Measurements from ENCODE around the gene BLM. TPM values are rescaled to one million over a fixed set of nuclear protein-coding genes. Genes with fewer than 3 reads are reported as not detected.
"Not testable (repeated sequence)": the region's sequence is repeated elsewhere in the genome, so short reads cannot be mapped to it uniquely, and the experiment has no call there.

Gene BLM
- total RNA-seq, 1 experiment from 2014 or later = 15.6 TPM

- ChIA-PET CTCF (no interaction called here), POLR2A (interaction anchor here (0.5 to 0.6 kb wide), 2 partner anchors 9 to 1677 kb away, joined by 3 to 5 read pairs; no protein-coding TSS in a partner anchor)
- Mint-ChIP-seq H3K27ac (ENCODE audit: unreplicated experiment) (no peak overlapping the region), H3K4me1 (ENCODE audit: low read depth, unreplicated experiment) (no peaks in the 10 kb centered on the region), H3K36me3 (ENCODE audit: insufficient read depth, unreplicated experiment) (peaks cover 4% of the 10 kb centered on the region), H3K9me3 (ENCODE audit: unreplicated experiment) (no peaks in the 10 kb centered on the region), H3K27me3 (ENCODE audit: insufficient read depth, unreplicated experiment) (no peaks in the 10 kb centered on the region), H3K4me3 (ENCODE audit: unreplicated experiment) (no peak overlapping the region)
- Histone ChIP-seq H3K4me1 (no peaks in the 10 kb centered on the region; the same call in 1 of the 2 replicates), H3K36me3 (ENCODE audit: control insufficient read depth, insufficient read depth, low read length) (no peaks in the 10 kb centered on the region), H3K9me3 (no peaks in the 10 kb centered on the region), H3K27me3 (replicated peaks; ENCODE audit: control insufficient read depth, insufficient read depth, low read length) (no peaks in the 10 kb centered on the region), H3K4me3 (ENCODE audit: low read depth, low read length) (no peak overlapping the region)
- no peak for DNase-seq
- no TSS peak for BruUV-seq (replicated peaks)
- intact Hi-C loops (cut with micrococcal nuclease; ENCODE audit: unreplicated experiment) = no loop called here
- no peak for TF ChIP-seq CTCF (IDR thresholded peaks at IDR 0.05; ENCODE audit: insufficient read depth in 1 of 2, low read depth in 1 of 2, low read length in 1 of 2, severe bottlenecking in 1 of 2, unreplicated experiment in 1 of 2)
Observed at GRCh38 chr15:90730290-90730689, 13.1 kb downstream of the BLM start.

- Histone ChIP-seq H3K27me3 (replicated peaks; ENCODE audit: control insufficient read depth, insufficient read depth, low read length) (no peaks in the 10 kb centered on the region), H3K4me1 (no peaks in the 10 kb centered on the region; the same call in 1 of the 2 replicates), H3K36me3 (ENCODE audit: control insufficient read depth, insufficient read depth, low read length) (no peaks in the 10 kb centered on the region), H3K4me3 (ENCODE audit: low read depth, low read length) (no peak overlapping the region), H3K9me3 (no peaks in the 10 kb centered on the region)
- Mint-ChIP-seq H3K27ac (ENCODE audit: unreplicated experiment) (no peak overlapping the region), H3K27me3 (ENCODE audit: insufficient read depth, unreplicated experiment) (no peaks in the 10 kb centered on the region), H3K36me3 (ENCODE audit: insufficient read depth, unreplicated experiment) (no peaks in the 10 kb centered on the region), H3K4me3 (ENCODE audit: unreplicated experiment) (no peak overlapping the region), H3K4me1 (ENCODE audit: low read depth, unreplicated experiment) (no peaks in the 10 kb centered on the region), H3K9me3 (ENCODE audit: unreplicated experiment) (no peaks in the 10 kb centered on the region)
- ChIA-PET POLR2A (no interaction called here), CTCF (interaction anchor here (0.7 kb wide), 1 partner anchor 197 kb away, joined by 3 read pairs; the partner anchor contains the start of gene HDDC3)
- no peak for DNase-seq
- BruUV-seq (replicated peaks) = no TSS peak
- TF ChIP-seq CTCF (IDR thresholded peaks at IDR 0.05; ENCODE audit: insufficient read depth in 1 of 2, low read depth in 1 of 2, low read length in 1 of 2, severe bottlenecking in 1 of 2, unreplicated experiment in 1 of 2) = no peak
- intact Hi-C loops (cut with micrococcal nuclease; ENCODE audit: unreplicated experiment) = no loop called here
Observed at GRCh38 chr15:90735923-90736322, 18.8 kb downstream of the BLM start.

- H3K36me3 ChIP-seq (ENCODE audit: control insufficient read depth, insufficient read depth, low read length); H3K27me3 ChIP-seq (replicated peaks; ENCODE audit: control insufficient read depth, insufficient read depth, low read length); H3K36me3 Mint-ChIP-seq (ENCODE audit: insufficient read depth, unreplicated experiment); H3K4me1 Mint-ChIP-seq (ENCODE audit: low read depth, unreplicated experiment); H3K27ac Mint-ChIP-seq (ENCODE audit: unreplicated experiment); BruUV-seq (replicated peaks); CTCF ChIA-PET; H3K9me3 Mint-ChIP-seq (ENCODE audit: unreplicated experiment); H3K4me1 ChIP-seq; H3K9me3 ChIP-seq; intact Hi-C loops (cut with micrococcal nuclease; ENCODE audit: unreplicated experiment); DNase-seq; H3K4me3 ChIP-seq (ENCODE audit: low read depth, low read length); H3K4me3 Mint-ChIP-seq (ENCODE audit: unreplicated experiment); H3K27me3 Mint-ChIP-seq (ENCODE audit: insufficient read depth, unreplicated experiment): not testable (repeated sequence)
- POLR2A ChIA-PET = interaction anchor here (0.6 kb wide), 1 partner anchor 119 kb away, joined by 3 read pairs; no protein-coding TSS in a partner anchor
Observed at GRCh38 chr15:90740545-90740944, 23.4 kb downstream of the BLM start.

GRCh38 chr15:90742087-90742486 is 24.9 kb downstream of the BLM start:
- Histone ChIP-seq H3K36me3 (ENCODE audit: control insufficient read depth, insufficient read depth, low read length) (no peaks in the 10 kb centered on the region), H3K9me3 (no peaks in the 10 kb centered on the region), H3K27me3 (replicated peaks; ENCODE audit: control insufficient read depth, insufficient read depth, low read length) (no peaks in the 10 kb centered on the region), H3K4me3 (ENCODE audit: low read depth, low read length) (no peak overlapping the region), H3K4me1 (no peaks in the 10 kb centered on the region)
- no TSS peak for BruUV-seq (replicated peaks)
- ChIA-PET POLR2A (no interaction called here), CTCF (no interaction called here)
- no peak overlapping the region for H3K27ac Mint-ChIP-seq (ENCODE audit: unreplicated experiment)
- H3K4me1 Mint-ChIP-seq (ENCODE audit: low read depth, unreplicated experiment) = peaks cover 7% of the 10 kb centered on the region
- intact Hi-C loops (cut with micrococcal nuclease; ENCODE audit: unreplicated experiment) = no loop called here
- H3K36me3 Mint-ChIP-seq (ENCODE audit: insufficient read depth, unreplicated experiment) = no peaks in the 10 kb centered on the region
- no peaks in the 10 kb centered on the region for H3K9me3 Mint-ChIP-seq (ENCODE audit: unreplicated experiment)
- no peak for TF ChIP-seq CTCF (IDR thresholded peaks at IDR 0.05; ENCODE audit: insufficient read depth in 1 of 2, low read depth in 1 of 2, low read length in 1 of 2, severe bottlenecking in 1 of 2, unreplicated experiment in 1 of 2)
- H3K4me3 Mint-ChIP-seq (ENCODE audit: unreplicated experiment) = no peak overlapping the region
- DNase-seq = no peak
- H3K27me3 Mint-ChIP-seq (ENCODE audit: insufficient read depth, unreplicated experiment) = no peaks in the 10 kb centered on the region
